SK-N-MC (cell line): ENCODE measurements around the gene PLEKHS1.

Experiments
- DNase-seq: peaks from one replicate; pipeline ENCODE4 v3.0.0-alpha.2; 2011; ENCODE audit warnings: low read depth, low spot score
- H3K27ac ChIP-seq: fragments of 200-600 bp; sonication (generic); 2 replicates; pipeline ENCODE4 v1.5.1; 2016; ENCODE audit warnings: mixed run types
- H3K36me3 ChIP-seq: fragments of 200-600 bp; sonication (generic); 2 replicates; pipeline ENCODE4 v1.6.1; 2017; ENCODE audit warnings: antibody characterized with exemption, low read length, mixed read lengths; ENCODE audit not compliant: insufficient read depth
- H3K4me3 ChIP-seq: fragments of 200-600 bp; sonication (generic); 2 replicates; pipeline ENCODE4 v1.5.1; 2016
- H3K9ac ChIP-seq: fragments of 200-600 bp; sonication (generic); 2 replicates; pipeline ENCODE4 v1.8.0; 2017; ENCODE audit warnings: mixed run types, mixed read lengths; ENCODE audit not compliant: insufficient read length
- H3K9me3 ChIP-seq: fragments of 200-600 bp; sonication (generic); 2 replicates; pipeline ENCODE4 v1.6.1; 2017; ENCODE audit warnings: low read depth, mild to moderate bottlenecking, antibody characterized with exemption, low read length, moderate library complexity, mixed read lengths
- EZH2 ChIP-seq: fragments of 200-600 bp; sonication (generic); IDR thresholded peaks from one replicate; pipeline ENCODE4 v1.6.1; 2017; ENCODE audit warnings: antibody characterized with exemption
- FOXP2 ChIP-seq: optimal IDR thresholded peaks from 2 replicates; pipeline ENCODE3; 2011; ENCODE audit warnings: mild to moderate bottlenecking, moderate library complexity; ENCODE audit not compliant: insufficient read depth; ENCODE audit errors: extremely low read length, control extremely low read depth
- POLR2AphosphoS5 ChIP-seq: IDR thresholded peaks from 2 replicates; pipeline ENCODE4 v1.6.1; 2012; ENCODE audit warnings: mild to moderate bottlenecking, low read depth, low read length, borderline replicate concordance

Gene PLEKHS1

DNA sequence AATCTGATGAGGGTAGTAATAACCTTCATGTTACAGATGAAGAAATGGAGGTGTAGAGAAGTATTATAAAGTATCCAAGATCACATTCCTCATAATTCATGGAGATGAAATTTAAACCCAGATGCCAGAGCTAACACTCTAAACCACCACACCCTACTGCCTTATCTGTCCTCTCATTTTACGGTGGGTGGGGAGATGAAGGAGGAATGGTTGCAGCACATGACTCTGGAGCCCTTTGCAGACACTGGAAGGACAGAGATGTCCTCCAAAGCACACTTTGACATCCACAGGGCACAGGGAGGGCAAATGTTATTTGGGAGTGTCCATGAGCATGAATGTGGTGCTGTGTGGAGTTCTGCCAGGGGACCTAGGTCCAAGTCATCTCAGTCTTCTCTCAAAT is 1.1 kb downstream of the PLEKHS1 start:
- TF ChIP-seq EZH2: no peak
- TF ChIP-seq POLR2AphosphoS5: no peak
- TF ChIP-seq FOXP2: no peak
- Histone ChIP-seq H3K9me3 (no peaks in the 10 kb centered on the region), H3K36me3 (no peaks in the 10 kb centered on the region), H3K9ac (no peak overlapping the region), H3K27ac (peak overlapping the region; percentile 50; the same call in 1 of the 2 replicates), H3K4me3 (peak overlapping the region; percentile 18; the same call in 1 of the 2 replicates)
- DNase-seq: no peak

DNA sequence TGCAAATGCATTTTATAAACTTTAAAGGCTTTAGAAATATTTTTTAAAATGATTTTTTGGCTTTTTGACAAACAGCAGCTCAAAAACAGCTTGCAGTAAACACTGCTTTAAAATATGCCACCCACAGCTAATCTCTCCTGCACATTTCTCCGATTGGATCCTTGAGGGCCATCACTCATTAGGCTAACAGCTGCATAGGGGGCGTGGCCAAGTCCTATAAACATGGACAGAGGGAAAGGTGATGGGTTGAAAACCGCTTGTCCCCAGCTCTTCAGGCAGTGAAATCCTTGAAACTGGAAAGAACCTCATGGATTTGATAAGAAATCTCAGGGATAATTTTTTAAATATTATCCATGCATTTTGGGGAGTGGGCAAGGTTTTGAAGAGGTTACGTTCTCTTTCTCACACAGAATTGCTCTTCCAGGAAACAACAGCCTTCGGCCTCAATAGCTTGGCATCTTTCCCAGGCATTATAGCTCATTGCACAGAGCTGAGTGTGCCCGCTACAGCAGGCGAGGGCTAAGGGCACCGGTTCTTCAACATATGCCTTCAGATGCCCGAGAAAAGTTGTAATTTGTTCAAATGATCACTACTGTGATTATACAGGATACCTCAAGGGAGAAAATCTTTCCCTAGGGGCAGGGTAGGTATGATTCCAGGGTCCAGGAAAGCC is 1.7 kb downstream of the PLEKHS1 start:
- Histone ChIP-seq H3K27ac (peak overlapping the region; percentile 50; the same call in 1 of the 2 replicates), H3K36me3 (no peaks in the 10 kb centered on the region), H3K9me3 (no peaks in the 10 kb centered on the region), H3K4me3 (no peak overlapping the region), H3K9ac (no peak overlapping the region)
- TF ChIP-seq POLR2AphosphoS5: no peak
- TF ChIP-seq FOXP2: no peak
- TF ChIP-seq EZH2: no peak
- DNase-seq: no peak

DNA sequence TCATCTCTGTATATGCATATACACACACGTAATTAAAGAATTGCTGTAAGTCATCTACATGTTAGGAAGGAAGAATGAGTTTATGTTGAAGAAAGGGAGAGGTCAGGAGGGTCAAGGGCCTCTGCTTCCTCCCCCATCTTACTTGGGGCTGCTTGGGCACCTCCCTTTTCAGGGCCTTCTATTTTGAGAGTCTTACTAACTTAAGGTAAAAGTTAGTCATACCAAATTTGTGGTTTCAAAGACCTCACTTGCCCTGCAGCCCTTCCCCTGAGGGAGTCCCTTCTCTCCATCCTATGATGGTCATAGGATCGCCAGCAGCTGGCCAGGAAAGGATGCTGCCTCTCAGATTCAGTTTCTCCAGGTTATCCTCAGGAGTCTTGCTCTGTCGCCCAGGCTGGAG is 2.6 kb downstream of the PLEKHS1 start:
- no peaks in the 10 kb centered on the region for H3K36me3 ChIP-seq
- no peak overlapping the region for H3K9ac ChIP-seq
- no peaks in the 10 kb centered on the region for H3K9me3 ChIP-seq
- H3K27ac ChIP-seq: no peak overlapping the region
- no peak for DNase-seq
- H3K4me3 ChIP-seq: no peak overlapping the region
- TF ChIP-seq FOXP2 (no peak), POLR2AphosphoS5 (no peak), EZH2 (no peak)

DNA sequence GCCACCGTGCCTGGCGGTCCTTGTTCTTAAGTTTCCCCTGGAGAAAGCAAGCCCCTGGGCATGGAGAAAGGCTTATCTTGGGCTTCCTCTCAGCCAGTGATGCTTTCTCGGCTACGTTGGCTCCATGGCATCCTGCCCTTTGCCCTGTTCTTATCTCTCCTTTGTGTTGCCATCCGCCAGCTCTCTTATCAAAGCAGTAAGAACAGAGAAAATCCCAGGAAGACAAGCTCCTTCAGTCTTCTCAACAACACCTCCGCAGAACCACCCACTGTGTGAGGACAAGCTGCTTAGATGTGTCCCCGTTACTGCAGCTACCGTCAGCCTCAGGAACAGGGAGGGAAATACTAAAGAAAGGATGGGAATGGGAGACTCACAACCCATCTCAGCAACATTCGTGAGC is 3.3 kb downstream of the PLEKHS1 start:
- no peaks in the 10 kb centered on the region for H3K9me3 ChIP-seq
- no peak for DNase-seq
- H3K36me3 ChIP-seq: no peaks in the 10 kb centered on the region
- no peak overlapping the region for H3K4me3 ChIP-seq
- no peak overlapping the region for H3K9ac ChIP-seq
- TF ChIP-seq EZH2 (no peak), FOXP2 (no peak), POLR2AphosphoS5 (no peak)
- H3K27ac ChIP-seq: no peak overlapping the region

DNA sequence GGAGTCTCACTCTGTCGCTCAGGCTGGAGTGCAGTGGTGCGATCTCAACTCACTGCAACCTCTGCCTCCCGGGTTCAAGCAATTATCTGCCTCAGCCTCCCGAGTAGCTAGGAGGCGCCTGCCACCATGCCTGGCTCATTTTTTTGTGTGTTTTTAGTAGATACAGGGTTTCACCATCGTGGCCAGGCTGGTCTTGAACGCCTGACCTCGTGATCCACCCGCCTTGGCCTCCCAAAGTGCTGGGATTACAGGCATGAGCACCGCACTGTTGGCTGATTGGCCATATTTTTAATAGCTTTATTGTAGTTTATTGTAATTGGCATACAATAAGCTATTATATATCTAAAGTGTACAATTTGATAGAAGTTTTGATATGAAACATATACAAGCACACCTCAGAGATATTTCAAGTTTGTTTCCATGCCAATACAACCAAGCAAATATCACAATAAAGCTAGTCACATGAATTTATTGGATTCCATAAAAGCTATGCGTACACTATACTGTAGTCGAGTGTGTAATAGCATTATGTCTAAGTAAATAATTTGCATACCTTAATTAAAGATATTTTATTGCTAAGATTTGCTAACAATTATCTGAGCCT is 5.6 kb downstream of the PLEKHS1 start:
- no peak overlapping the region for H3K27ac ChIP-seq
- H3K9me3 ChIP-seq: no peaks in the 10 kb centered on the region
- no peak for DNase-seq
- no peak overlapping the region for H3K9ac ChIP-seq
- TF ChIP-seq POLR2AphosphoS5 (no peak), EZH2 (no peak)
- no peak overlapping the region for H3K4me3 ChIP-seq
- H3K36me3 ChIP-seq: no peaks in the 10 kb centered on the region

GRCh38 chr10:113762083-113762482 is 10.6 kb downstream of the PLEKHS1 start:
- Histone ChIP-seq H3K27ac (no peak overlapping the region), H3K9me3 (no peaks in the 10 kb centered on the region), H3K36me3 (no peaks in the 10 kb centered on the region), H3K9ac (no peak overlapping the region), H3K4me3 (no peak overlapping the region)
- DNase-seq: no peak
- TF ChIP-seq FOXP2 (no peak), POLR2AphosphoS5 (no peak), EZH2 (no peak)

- Histone ChIP-seq H3K36me3 (no peaks in the 10 kb centered on the region), H3K27ac (no peak overlapping the region), H3K9ac (no peak overlapping the region), H3K4me3 (no peak overlapping the region), H3K9me3 (no peaks in the 10 kb centered on the region)
- no peak for TF ChIP-seq EZH2
- no peak for TF ChIP-seq FOXP2
- no peak for TF ChIP-seq POLR2AphosphoS5
- DNase-seq: no peak
These were observed 13.1 kb downstream of the PLEKHS1 start for GRCh38 chr10:113764582-113764981.

GRCh38 chr10:113765910-113766309 is 14.4 kb downstream of the PLEKHS1 start:
- Histone ChIP-seq H3K36me3 (no peaks in the 10 kb centered on the region), H3K27ac (no peak overlapping the region), H3K9me3 (no peaks in the 10 kb centered on the region), H3K4me3 (no peak overlapping the region), H3K9ac (no peak overlapping the region)
- TF ChIP-seq FOXP2: no peak
- TF ChIP-seq POLR2AphosphoS5: no peak
- TF ChIP-seq EZH2: no peak
- DNase-seq: no peak

DNA sequence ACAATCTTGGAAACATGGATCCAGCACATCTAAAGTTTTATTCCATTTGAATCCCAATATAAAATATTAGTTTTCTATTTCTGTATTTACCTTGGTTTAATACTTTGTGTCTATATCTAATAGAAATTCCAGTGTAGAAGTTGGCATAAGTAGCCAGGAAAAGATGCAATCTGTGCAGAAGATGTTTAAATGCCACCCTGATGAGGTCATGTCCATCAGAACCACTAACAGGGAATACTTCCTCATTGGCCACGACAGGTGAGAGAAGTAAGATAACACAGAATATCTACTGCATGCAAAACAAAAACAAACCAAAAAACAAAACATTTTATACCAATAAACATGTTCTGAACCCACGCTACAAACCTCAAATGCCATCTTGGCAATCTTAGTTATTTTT is 15.7 kb downstream of the PLEKHS1 start:
- TF ChIP-seq EZH2 (no peak), POLR2AphosphoS5 (no peak), FOXP2 (no peak)

More for the DNA sequence above, 15.7 kb downstream of the PLEKHS1 start:
- H3K27ac ChIP-seq: no peak overlapping the region
- H3K9me3 ChIP-seq: no peaks in the 10 kb centered on the region
- no peaks in the 10 kb centered on the region for H3K36me3 ChIP-seq
- no peak overlapping the region for H3K9ac ChIP-seq
- DNase-seq: no peak
- no peak overlapping the region for H3K4me3 ChIP-seq
